GM03348 (cell line): Measurements from ENCODE around the gene MUC4.

Experiments used
- DNase-seq: peaks from one replicate; pipeline ENCODE4 v3.0.0; 2012; ENCODE audit warnings: low spot score

MUC4 gene

DNA sequence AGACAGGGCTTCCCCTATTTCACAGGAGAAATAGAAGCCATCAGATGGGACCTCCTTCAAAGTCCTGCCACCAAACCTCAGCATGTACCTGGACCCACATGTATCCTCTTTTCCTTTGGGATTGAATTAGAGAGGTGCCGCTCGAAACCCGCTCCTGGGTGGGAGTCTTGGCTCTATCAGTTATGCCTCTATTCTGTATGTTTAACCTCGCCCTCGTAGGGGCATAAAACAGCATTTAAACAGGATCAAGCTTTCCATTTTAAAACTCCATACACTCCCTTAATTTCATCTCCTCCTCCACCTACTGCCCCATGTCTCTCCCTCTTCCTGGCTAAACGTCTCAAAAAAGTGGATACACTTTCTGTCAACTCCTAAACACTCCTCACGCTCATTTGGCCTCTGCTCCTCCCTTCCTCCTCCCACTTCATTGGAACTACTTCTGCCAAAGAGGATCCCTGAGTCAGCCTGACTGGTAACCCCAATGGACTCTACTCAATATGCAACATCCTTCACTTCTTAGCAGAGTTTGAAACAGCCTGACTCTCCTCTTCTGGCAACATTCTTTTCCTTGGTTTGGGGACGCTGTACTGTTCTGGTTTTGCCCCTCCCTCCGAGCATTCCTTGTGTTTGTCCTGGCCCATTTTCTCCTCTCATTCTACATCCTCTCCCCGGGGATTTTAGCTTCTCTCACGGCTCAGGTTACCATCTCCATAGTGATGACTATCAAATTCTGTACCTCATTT, 114.0 kb downstream of the MUC4 start:
- DNase-seq: peak; percentile 94
